IPS-20b (cell line): ENCODE results near the gene HS3ST5.

Experiments used
- H3K27ac ChIP-seq: one replicate; pipeline ENCODE4 v1.5.1; 2013; ENCODE audit warnings: low read length
- H3K27me3 ChIP-seq: 2 replicates; pipeline ENCODE4 v1.6.1; 2013; ENCODE audit warnings: mild to moderate bottlenecking, low read length, inconsistent platforms; ENCODE audit not compliant: insufficient read depth
- H3K36me3 ChIP-seq: 2 replicates; pipeline ENCODE4 v1.6.1; 2013; ENCODE audit warnings: low read depth, mild to moderate bottlenecking, inconsistent platforms, low read length, moderate library complexity; ENCODE audit not compliant: insufficient read depth
- H3K4me1 ChIP-seq: 2 replicates; pipeline ENCODE4 v1.6.1; 2013; ENCODE audit warnings: mild to moderate bottlenecking, control low read depth, inconsistent platforms, low read length, moderate library complexity; ENCODE audit not compliant: insufficient read depth
- H3K4me3 ChIP-seq: 2 replicates; pipeline ENCODE4 v1.5.1; 2013; ENCODE audit warnings: mild to moderate bottlenecking, low read length, inconsistent platforms
- H3K9ac ChIP-seq: 2 replicates; pipeline ENCODE4 v1.6.1; 2013; ENCODE audit warnings: low read depth, mild to moderate bottlenecking, inconsistent platforms, low read length, moderate library complexity
- H3K9me3 ChIP-seq: 2 replicates; pipeline ENCODE4 v1.6.1; 2013; ENCODE audit warnings: mild to moderate bottlenecking, low read depth, low read length, inconsistent platforms; ENCODE audit not compliant: insufficient read depth

HS3ST5 gene

GRCh38 chr6:114290864-114291263 lies 52.0 kb downstream of the HS3ST5 start:
- H3K4me1 ChIP-seq: peaks cover 12% of the 10 kb centered on the region; the same call in 1 of the 2 replicates
- no peaks in the 10 kb centered on the region for H3K9me3 ChIP-seq
- H3K9ac ChIP-seq: no peak overlapping the region
- H3K27me3 ChIP-seq: no peaks in the 10 kb centered on the region
- H3K27ac ChIP-seq: no peak overlapping the region
- no peak overlapping the region for H3K4me3 ChIP-seq
- H3K36me3 ChIP-seq: no peaks in the 10 kb centered on the region

DNA sequence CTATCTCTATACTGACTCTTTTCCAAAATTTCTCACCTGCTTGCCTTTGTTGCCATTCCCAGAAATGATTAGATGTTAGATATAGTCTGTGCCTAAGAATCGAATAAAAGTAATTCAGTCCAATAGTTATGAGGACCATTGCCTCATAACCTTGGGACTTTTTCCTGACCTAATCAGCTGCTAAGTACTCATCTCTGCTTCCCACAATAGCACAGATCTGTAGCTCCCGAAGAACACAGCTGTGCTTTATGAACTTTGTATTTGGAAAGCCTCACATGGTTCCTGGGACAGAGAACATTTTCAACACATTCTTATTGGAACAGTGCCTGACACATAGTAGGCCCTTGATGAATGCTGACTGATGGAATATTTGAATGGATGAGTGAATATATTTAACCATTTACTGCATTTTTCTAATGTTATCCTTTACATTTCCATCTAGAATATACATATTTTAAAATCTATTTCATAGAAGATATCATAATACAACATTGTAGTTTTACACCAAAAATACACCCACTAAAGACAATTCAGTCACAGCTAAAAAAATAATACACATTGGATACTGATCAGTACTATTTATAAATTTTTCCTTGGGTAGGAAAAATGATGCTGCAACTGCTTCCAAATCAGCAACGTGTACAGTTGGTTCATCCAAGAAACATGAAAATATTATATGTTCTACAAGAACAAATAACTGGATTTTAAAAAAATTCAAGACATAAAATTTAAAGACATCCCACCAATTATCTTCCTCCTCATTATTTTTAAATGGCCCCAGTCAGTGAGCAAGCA lies 53.9 kb downstream of the HS3ST5 start:
- no peak overlapping the region for H3K4me3 ChIP-seq
- H3K9me3 ChIP-seq: no peaks in the 10 kb centered on the region
- no peaks in the 10 kb centered on the region for H3K36me3 ChIP-seq
- H3K4me1 ChIP-seq: peaks cover 15% of the 10 kb centered on the region
- no peak overlapping the region for H3K27ac ChIP-seq
- H3K27me3 ChIP-seq: no peaks in the 10 kb centered on the region
- no peak overlapping the region for H3K9ac ChIP-seq

- no peak overlapping the region for H3K27ac ChIP-seq
- no peak overlapping the region for H3K9ac ChIP-seq
- peaks cover 25% of the 10 kb centered on the region for H3K4me1 ChIP-seq
- no peaks in the 10 kb centered on the region for H3K9me3 ChIP-seq
- H3K4me3 ChIP-seq: no peak overlapping the region
- no peaks in the 10 kb centered on the region for H3K27me3 ChIP-seq
- no peaks in the 10 kb centered on the region for H3K36me3 ChIP-seq
Observed at GRCh38 chr6:114287461-114287860, 55.4 kb downstream of the HS3ST5 start.

- Histone ChIP-seq H3K4me1 (peaks cover 32% of the 10 kb centered on the region), H3K27ac (no peak overlapping the region), H3K36me3 (no peaks in the 10 kb centered on the region), H3K9me3 (no peaks in the 10 kb centered on the region), H3K27me3 (no peaks in the 10 kb centered on the region), H3K4me3 (no peak overlapping the region), H3K9ac (no peak overlapping the region)
Observed at GRCh38 chr6:114286211-114286610, 56.6 kb downstream of the HS3ST5 start.

- peaks cover 34% of the 10 kb centered on the region for H3K4me1 ChIP-seq
- no peak overlapping the region for H3K9ac ChIP-seq
- H3K9me3 ChIP-seq: no peaks in the 10 kb centered on the region
- H3K27ac ChIP-seq: no peak overlapping the region
- no peak overlapping the region for H3K4me3 ChIP-seq
- H3K27me3 ChIP-seq: no peaks in the 10 kb centered on the region
- no peaks in the 10 kb centered on the region for H3K36me3 ChIP-seq
Observed at GRCh38 chr6:114284281-114284680, 58.5 kb downstream of the HS3ST5 start.

DNA sequence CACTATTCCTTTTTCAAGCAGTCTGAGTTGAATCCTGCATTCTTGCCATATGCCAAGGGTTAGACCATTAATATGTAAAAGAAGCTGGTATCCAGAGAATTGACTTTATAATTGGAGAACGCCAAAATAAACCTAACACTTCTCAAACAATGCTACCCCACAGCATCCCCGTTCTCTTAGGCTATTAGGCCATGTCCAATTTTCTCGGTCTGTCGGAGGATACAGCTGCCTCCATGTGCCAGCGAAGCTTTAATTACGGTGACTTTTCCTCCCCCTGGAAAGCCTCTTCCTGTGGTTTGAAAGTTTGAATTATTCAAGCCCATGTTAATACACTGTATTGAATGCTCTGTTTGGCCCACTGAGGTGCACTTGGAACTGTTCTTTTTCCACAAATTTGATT lies 60.5 kb downstream of the HS3ST5 start:
- no peak overlapping the region for H3K27ac ChIP-seq

GRCh38 chr6:114281496-114281895 lies 61.3 kb downstream of the HS3ST5 start:
- H3K36me3 ChIP-seq: no peaks in the 10 kb centered on the region
- no peaks in the 10 kb centered on the region for H3K9me3 ChIP-seq
- H3K27ac ChIP-seq: no peak overlapping the region
- no peak overlapping the region; the same call in 1 of the 2 replicates for H3K4me3 ChIP-seq
- 0 out of 2 replicates have a peak overlapping the region, but pooled peaks have one; percentile 7 for H3K9ac ChIP-seq
- no peaks in the 10 kb centered on the region for H3K27me3 ChIP-seq
- H3K4me1 ChIP-seq: peaks cover 55% of the 10 kb centered on the region

More for the DNA sequence above, 60.5 kb downstream of the HS3ST5 start:
- no peaks in the 10 kb centered on the region for H3K9me3 ChIP-seq
- peak overlapping the region; percentile 20; the same call in 1 of the 2 replicates for H3K4me3 ChIP-seq
- H3K9ac ChIP-seq: peak overlapping the region; percentile 7; the same call in 1 of the 2 replicates
- no peaks in the 10 kb centered on the region for H3K36me3 ChIP-seq
- no peaks in the 10 kb centered on the region for H3K27me3 ChIP-seq
- peaks cover 51% of the 10 kb centered on the region for H3K4me1 ChIP-seq

DNA sequence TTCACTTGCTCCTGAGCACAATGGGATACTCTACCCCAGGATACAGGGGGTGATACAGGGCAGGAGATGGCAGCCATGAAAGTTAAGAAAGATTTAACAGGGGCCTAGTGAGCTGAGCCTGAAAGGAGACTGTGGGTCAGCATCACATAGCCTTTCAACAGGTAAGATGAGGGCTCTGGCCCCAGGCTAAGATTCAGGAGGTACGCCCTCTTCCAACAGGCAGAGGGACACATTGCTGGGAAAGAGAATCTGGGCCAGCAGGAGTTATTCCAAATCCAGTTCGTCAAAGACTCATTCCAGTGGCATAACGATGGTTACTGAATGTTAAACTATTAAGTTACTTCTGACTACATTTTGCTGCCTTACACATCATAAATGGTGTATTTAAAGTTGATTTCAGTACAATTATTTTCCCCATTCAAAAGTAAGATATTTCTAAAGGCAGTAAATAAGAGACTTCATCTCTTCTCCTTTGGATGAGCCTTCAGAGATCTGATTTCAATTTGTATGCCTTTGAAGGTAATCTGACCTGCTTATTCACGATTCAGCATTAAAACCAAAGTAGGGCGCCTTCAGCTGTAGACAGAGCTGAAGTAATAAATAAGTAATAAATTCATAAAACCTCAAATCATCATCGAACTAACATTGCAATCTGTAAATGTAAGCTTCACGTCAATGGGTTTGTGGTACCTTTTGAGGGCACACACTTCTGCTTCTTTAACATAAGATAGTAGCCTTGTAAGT lies 62.4 kb downstream of the HS3ST5 start:
- Histone ChIP-seq H3K27ac (no peak overlapping the region), H3K9ac (no peak overlapping the region), H3K36me3 (no peaks in the 10 kb centered on the region), H3K4me3 (no peak overlapping the region), H3K9me3 (no peaks in the 10 kb centered on the region), H3K4me1 (peaks cover 55% of the 10 kb centered on the region), H3K27me3 (no peaks in the 10 kb centered on the region)

GRCh38 chr6:114277220-114277619 lies 65.6 kb downstream of the HS3ST5 start:
- Histone ChIP-seq H3K36me3 (no peaks in the 10 kb centered on the region), H3K4me3 (no peak overlapping the region), H3K9ac (no peak overlapping the region), H3K4me1 (peaks cover 39% of the 10 kb centered on the region), H3K9me3 (no peaks in the 10 kb centered on the region), H3K27ac (no peak overlapping the region), H3K27me3 (no peaks in the 10 kb centered on the region)

DNA sequence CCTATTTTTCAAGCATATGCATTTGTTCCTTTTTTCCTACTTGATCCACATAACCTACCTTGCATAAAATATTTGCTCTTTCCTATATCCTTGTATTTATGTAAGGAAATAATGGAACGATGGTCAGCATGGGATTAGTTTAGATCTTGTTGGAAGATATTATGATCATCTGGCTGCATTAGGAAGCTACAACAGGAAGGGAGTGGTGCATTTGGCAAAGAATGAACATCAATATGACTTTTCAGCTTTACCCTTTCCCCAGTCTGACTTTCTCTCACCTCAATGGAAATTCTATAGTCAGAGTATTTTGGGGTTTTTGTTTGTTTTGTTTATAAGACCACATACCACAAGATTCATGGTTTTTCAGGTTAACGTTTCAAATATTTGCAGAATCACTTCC lies 66.0 kb downstream of the HS3ST5 start:
- Histone ChIP-seq H3K9ac (no peak overlapping the region), H3K9me3 (no peaks in the 10 kb centered on the region), H3K4me3 (no peak overlapping the region), H3K27me3 (no peaks in the 10 kb centered on the region), H3K27ac (no peak overlapping the region), H3K4me1 (peaks cover 35% of the 10 kb centered on the region), H3K36me3 (no peaks in the 10 kb centered on the region)

DNA sequence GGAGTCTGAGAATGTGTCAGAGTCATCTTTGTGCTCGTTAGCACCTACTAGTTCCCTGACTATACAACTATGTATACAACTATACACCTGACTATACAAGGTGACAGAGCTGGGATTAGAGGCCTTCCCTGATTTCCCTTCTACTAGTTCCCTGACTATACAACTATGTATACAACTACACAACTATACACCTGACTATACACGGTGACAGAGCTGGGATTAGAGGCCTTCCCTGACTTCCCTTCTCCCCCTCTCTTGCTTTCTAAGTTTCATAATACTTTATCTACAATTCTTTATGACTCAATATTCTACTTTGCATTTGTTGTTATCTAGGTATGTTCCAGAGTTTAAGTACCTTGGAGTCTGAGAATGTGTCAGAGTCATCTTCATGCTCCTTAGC lies 68.0 kb downstream of the HS3ST5 start:
- H3K27me3 ChIP-seq: no peaks in the 10 kb centered on the region

DNA sequence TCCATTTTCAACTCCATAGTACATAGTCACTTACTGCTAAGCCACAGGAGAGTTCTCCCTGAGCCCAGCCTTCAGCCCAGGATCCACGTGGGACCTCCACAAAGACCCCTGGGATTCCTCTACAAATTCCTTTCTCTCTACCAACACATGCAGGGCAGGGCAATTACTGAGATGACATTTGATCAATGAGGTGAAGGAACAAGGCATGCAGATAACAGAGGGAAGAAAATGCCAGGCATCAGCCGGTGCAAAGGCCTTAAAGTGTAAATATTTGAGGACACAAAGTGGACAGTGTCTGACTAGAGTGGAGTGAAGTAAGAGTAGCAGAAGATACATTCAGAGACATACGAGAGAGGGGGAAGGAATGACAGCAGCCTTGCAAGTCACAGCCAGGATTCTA lies 70.2 kb downstream of the HS3ST5 start:
- Histone ChIP-seq H3K4me3 (no peak overlapping the region), H3K27me3 (no peaks in the 10 kb centered on the region), H3K4me1 (peaks cover 6% of the 10 kb centered on the region), H3K9me3 (no peaks in the 10 kb centered on the region), H3K9ac (no peak overlapping the region), H3K36me3 (no peaks in the 10 kb centered on the region), H3K27ac (no peak overlapping the region)

More for the DNA sequence above, 68.0 kb downstream of the HS3ST5 start:
- Histone ChIP-seq H3K9ac (no peak overlapping the region), H3K36me3 (no peaks in the 10 kb centered on the region), H3K4me3 (no peak overlapping the region), H3K4me1 (peaks cover 21% of the 10 kb centered on the region), H3K9me3 (no peaks in the 10 kb centered on the region), H3K27ac (no peak overlapping the region)
